Measurements from ENCODE around the gene IKZF3. TPM values are rescaled to one million over a fixed set of nuclear protein-coding genes. Genes with fewer than 3 reads are reported as not detected.

The IKZF3 gene
- total and polyA plus RNA-seq, 10 of the 15 experiments (the other 5 are each of a cell fraction or from before 2014, with no cell fraction given): 5.5 to 98.2 (median 47.6) TPM

DNA sequence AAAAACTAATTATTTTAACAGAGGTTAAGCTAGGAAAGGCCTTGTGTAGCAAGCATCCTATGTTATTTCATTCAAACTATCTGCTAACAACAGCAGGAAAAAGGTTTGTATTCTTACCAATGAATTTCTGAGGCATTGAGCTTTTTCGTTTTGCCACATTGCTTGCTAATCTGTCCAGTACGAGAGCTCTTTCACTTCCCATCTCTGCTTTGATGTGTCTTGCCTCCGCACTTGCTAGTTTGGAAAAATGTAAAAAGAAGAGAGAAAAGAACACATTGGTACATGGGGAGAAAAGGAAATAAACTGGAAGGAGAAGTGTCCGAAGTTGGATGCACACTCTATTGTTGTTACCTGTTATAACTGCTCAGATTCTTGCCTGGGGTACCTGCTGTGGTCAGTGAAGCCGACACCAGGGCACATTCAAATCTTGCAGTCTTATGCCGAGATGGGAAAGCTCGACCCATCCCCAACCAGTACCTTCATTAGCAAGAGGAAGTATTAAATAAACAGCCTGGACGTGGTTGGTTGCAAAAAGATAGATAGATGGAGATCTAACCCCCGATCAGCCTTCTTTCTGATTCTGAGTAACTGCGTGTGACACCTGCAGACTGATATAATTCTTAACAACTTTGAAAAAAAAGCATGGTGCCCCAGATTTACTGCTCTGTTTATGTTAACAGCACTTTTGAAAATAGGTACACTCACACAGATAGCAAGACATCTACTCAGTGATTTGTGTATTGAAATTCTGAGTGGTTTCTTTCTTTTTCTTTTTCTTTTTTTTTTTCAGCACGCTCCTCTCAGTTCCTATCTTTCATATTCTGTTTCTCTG, 86.4 kb downstream of the IKZF3 start:
- peak; percentile 86 for FAIRE-seq
- peaks cover 44% of the 10 kb centered on the region for H3K4me1 ChIP-seq (ENCODE audit: control insufficient read depth, insufficient read depth, low read length)
- no peaks in the 10 kb centered on the region; the same call in 2 of the 3 replicates for H3K9me3 ChIP-seq (replicated peaks; ENCODE audit: control insufficient read depth, insufficient read depth, low read length)
- no peaks in the 10 kb centered on the region for H3K27me3 ChIP-seq (replicated peaks in 1 of 2; ENCODE audit: control insufficient read depth in 2 of 2, insufficient read depth in 2 of 2, low read length in 1 of 2)
- H3K4me2 ChIP-seq (ENCODE audit: control insufficient read depth, insufficient read depth): peak overlapping the region; percentile 93
- peaks cover 90% of the 10 kb centered on the region for H3K79me2 ChIP-seq (ENCODE audit: control insufficient read depth, insufficient read depth, low read length)
- TSS peak; percentile 44 for BruUV-seq (replicated peaks)
- DNase-seq (ENCODE audit: low read depth, low spot score): peak; percentile 73
- H3K9ac ChIP-seq (ENCODE audit: control insufficient read depth, insufficient read depth, low read length): peak overlapping the region; percentile 89
- H3K27ac ChIP-seq (ENCODE audit: control insufficient read depth, insufficient read depth): peak overlapping the region; percentile 95
- ChIA-PET RAD21 (ENCODE audit: unreplicated experiment) (interaction anchor here (0.8 to 3.9 kb wide), 13 partner anchors 8 to 203 kb away, joined by 3 to 64 read pairs (median 5); partner anchors contain the start of genes IKZF3 and PSMD3), POLR2A (interaction anchor here (1.0 to 4.9 kb wide), 7 partner anchors 16 to 144 kb away, joined by 3 to 81 read pairs (median 4); partner anchors contain the start of gene IKZF3), CTCF (interaction anchor here (0.7 to 3.8 kb wide), 16 partner anchors 8 to 202 kb away, joined by 3 to 30 read pairs (median 4); no protein-coding TSS in a partner anchor), SMC1A (ENCODE audit: uncharacterized antibody, unreplicated experiment) (interaction anchor here (0.7 to 4.9 kb wide), 16 partner anchors 9 to 87 kb away, joined by 3 to 60 read pairs (median 7); no protein-coding TSS in a partner anchor)
- 0% methylated on average over 10 of the region's 11 CpGs for WGBS (ENCODE audit: insufficient coverage, insufficient replicate concordance, low lambda C conversion rate, missing lambda C conversion rate)
- intact Hi-C loops (cut with micrococcal nuclease; ENCODE audit: unreplicated experiment): loop anchor here (5.0 kb wide), 1 partner anchor 85 kb away; the partner anchor contains the start of gene IKZF3
- no peaks in the 10 kb centered on the region for H4K20me1 ChIP-seq (ENCODE audit: control insufficient read depth, insufficient read depth)
- peaks cover 3 to 27% of the 10 kb centered on the region in 2 experiments for H3K36me3 ChIP-seq (ENCODE audit: control insufficient read depth in 2 of 2, insufficient read depth in 2 of 2, low read length in 1 of 2)
- H2AFZ ChIP-seq (ENCODE audit: control insufficient read depth, low read depth, low read length): no peak overlapping the region
- ATAC-seq: peak; percentile 68
- in situ Hi-C loops (cut with MboI): no loop called here
- peak overlapping the region; percentile 79 for H3K4me3 ChIP-seq
- no peak for TF ChIP-seq YBX1 (IDR thresholded peaks at IDR 0.05)
- TF ChIP-seq GATAD2B (conservative IDR thresholded peaks at IDR 0.05; ENCODE audit: low read depth): 0 out of 2 replicates have a peak, but pooled peaks have one; percentile 17
- TF ChIP-seq, protein P1, sequence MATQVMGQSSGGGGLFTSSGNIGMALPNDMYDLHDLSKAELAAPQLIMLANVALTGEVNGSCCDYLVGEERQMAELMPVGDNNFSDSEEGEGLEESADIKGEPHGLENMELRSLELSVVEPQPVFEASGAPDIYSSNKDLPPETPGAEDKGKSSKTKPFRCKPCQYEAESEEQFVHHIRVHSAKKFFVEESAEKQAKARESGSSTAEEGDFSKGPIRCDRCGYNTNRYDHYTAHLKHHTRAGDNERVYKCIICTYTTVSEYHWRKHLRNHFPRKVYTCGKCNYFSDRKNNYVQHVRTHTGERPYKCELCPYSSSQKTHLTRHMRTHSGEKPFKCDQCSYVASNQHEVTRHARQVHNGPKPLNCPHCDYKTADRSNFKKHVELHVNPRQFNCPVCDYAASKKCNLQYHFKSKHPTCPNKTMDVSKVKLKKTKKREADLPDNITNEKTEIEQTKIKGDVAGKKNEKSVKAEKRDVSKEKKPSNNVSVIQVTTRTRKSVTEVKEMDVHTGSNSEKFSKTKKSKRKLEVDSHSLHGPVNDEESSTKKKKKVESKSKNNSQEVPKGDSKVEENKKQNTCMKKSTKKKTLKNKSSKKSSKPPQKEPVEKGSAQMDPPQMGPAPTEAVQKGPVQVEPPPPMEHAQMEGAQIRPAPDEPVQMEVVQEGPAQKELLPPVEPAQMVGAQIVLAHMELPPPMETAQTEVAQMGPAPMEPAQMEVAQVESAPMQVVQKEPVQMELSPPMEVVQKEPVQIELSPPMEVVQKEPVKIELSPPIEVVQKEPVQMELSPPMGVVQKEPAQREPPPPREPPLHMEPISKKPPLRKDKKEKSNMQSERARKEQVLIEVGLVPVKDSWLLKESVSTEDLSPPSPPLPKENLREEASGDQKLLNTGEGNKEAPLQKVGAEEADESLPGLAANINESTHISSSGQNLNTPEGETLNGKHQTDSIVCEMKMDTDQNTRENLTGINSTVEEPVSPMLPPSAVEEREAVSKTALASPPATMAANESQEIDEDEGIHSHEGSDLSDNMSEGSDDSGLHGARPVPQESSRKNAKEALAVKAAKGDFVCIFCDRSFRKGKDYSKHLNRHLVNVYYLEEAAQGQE (IDR thresholded peaks at IDR 0.05; ENCODE audit: low read depth, low read length): no peak
- peak in 1 of 2 experiments; percentile 38; a peak in 3 of 4 replicates for TF ChIP-seq IKZF2 (IDR thresholded peaks at IDR 0.05)
- TF ChIP-seq CEBPB (IDR thresholded peaks at IDR 0.05; ENCODE audit: borderline replicate concordance in 1 of 2, low read depth in 2 of 2, low read length in 2 of 2): 0 out of 4 replicates have a peak, but pooled peaks of 1 of the 2 experiments have one; percentile 18
- TF ChIP-seq, protein P2, sequence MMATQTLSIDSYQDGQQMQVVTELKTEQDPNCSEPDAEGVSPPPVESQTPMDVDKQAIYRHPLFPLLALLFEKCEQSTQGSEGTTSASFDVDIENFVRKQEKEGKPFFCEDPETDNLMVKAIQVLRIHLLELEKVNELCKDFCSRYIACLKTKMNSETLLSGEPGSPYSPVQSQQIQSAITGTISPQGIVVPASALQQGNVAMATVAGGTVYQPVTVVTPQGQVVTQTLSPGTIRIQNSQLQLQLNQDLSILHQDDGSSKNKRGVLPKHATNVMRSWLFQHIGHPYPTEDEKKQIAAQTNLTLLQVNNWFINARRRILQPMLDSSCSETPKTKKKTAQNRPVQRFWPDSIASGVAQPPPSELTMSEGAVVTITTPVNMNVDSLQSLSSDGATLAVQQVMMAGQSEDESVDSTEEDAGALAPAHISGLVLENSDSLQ (IDR thresholded peaks at IDR 0.05): peak; percentile 44; the same call in 1 of the 2 replicates
- no peak for TF ChIP-seq ZNF274 (IDR thresholded peaks at IDR 0.05; ENCODE audit: insufficient read depth, insufficient read length)
- no peak for TF ChIP-seq EZH2 (IDR thresholded peaks at IDR 0.05; ENCODE audit: borderline replicate concordance, control insufficient read depth, low read depth, low read length)
- TF ChIP-seq SMAD1 (IDR thresholded peaks at IDR 0.05; ENCODE audit: low read depth, partially characterized antibody): no peak
- TF ChIP-seq, protein P3, sequence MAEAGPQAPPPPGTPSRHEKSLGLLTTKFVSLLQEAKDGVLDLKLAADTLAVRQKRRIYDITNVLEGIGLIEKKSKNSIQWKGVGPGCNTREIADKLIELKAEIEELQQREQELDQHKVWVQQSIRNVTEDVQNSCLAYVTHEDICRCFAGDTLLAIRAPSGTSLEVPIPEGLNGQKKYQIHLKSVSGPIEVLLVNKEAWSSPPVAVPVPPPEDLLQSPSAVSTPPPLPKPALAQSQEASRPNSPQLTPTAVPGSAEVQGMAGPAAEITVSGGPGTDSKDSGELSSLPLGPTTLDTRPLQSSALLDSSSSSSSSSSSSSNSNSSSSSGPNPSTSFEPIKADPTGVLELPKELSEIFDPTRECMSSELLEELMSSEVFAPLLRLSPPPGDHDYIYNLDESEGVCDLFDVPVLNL (IDR thresholded peaks at IDR 0.05; ENCODE audit: low read depth, low read length): no peak
- TF ChIP-seq SMC3 (IDR thresholded peaks at IDR 0.05; ENCODE audit: borderline replicate concordance, low read length): 0 out of 2 replicates have a peak, but pooled peaks have one; percentile 3
- peak; percentile 50 for TF ChIP-seq CREM (IDR thresholded peaks at IDR 0.05; ENCODE audit: low read depth)
